Measurements from ENCODE around the gene SLCO1A2.

- TF ChIP-seq POLR2AphosphoS5 (IDR thresholded peaks at IDR 0.05; ENCODE audit: low read depth): no peak
- no peak for TF ChIP-seq EZH2 (IDR thresholded peaks at IDR 0.05; ENCODE audit: low read depth, unreplicated experiment)
- TF ChIP-seq, protein P1, sequence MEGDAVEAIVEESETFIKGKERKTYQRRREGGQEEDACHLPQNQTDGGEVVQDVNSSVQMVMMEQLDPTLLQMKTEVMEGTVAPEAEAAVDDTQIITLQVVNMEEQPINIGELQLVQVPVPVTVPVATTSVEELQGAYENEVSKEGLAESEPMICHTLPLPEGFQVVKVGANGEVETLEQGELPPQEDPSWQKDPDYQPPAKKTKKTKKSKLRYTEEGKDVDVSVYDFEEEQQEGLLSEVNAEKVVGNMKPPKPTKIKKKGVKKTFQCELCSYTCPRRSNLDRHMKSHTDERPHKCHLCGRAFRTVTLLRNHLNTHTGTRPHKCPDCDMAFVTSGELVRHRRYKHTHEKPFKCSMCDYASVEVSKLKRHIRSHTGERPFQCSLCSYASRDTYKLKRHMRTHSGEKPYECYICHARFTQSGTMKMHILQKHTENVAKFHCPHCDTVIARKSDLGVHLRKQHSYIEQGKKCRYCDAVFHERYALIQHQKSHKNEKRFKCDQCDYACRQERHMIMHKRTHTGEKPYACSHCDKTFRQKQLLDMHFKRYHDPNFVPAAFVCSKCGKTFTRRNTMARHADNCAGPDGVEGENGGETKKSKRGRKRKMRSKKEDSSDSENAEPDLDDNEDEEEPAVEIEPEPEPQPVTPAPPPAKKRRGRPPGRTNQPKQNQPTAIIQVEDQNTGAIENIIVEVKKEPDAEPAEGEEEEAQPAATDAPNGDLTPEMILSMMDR (conservative IDR thresholded peaks at IDR 0.05; ENCODE audit: low read depth in 2 of 2): no peak
Observed at GRCh38 chr12:21223930-21224329, 110.8 kb downstream of the SLCO1A2 start.

All from GM23338 (cell line).